Stimulated activated CD8-positive, alpha-beta memory T cell treated with anti-CD3 and anti-CD28 coated beads, Interleukin-2, amount 100 ng/mL, for 1 hour (primary cell): ENCODE data around the gene EML1.

Experiments used
- DNase-seq, 2 donors: peaks; one replicate each; pipeline ENCODE4 v3.0.0-alpha.2; 2020; ENCODE audit warnings: low read depth in 2 of 2

Gene EML1

DNA sequence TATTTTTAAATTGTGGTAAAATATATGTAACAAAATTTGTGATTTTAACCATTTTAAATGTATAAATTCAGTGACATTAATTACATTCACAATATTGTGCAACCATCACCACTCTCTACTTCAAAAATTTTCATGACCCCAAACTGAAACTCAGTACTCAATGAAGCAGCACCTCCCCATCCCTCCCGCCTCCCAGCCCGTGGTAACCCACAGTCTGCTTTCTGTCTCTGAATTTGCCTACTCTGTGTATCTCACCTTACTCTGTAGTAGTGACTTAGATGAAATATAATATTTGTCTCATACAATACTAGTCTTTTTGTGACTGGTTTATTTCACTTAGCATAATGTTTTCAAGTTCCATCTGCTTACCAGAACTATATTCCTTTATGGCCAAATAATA, 36.2 kb downstream of the EML1 start:
- DNase-seq = no peak

GRCh38 chr14:99831303-99831702, 38.1 kb downstream of the EML1 start:
- no peak for DNase-seq

- no peak for DNase-seq
Observed at GRCh38 chr14:99831903-99832685, 38.9 kb downstream of the EML1 start.

- DNase-seq = no peak
Observed at GRCh38 chr14:99837822-99838221, 44.6 kb downstream of the EML1 start.

- DNase-seq = no peak
Observed at GRCh38 chr14:99838639-99839134, 45.5 kb downstream of the EML1 start.

DNA sequence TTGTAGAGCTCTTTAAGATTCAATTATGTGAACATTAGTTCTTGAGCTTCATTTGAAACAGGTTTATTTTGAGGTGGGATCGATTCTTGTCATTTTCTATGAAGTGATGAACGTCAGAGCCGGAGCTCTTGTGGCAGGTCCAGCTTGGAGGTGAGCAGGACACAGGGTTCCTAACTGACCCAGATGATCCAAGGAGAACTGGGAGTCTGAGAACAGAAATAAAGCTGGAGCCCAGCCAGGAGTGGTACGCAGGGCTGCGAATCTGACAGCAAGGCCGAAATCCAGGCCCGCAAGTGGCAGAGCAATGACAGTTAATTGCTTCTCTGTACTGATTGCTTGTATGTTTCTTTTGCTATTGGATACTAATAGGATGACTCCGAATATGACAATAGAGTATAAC, 46.5 kb downstream of the EML1 start:
- DNase-seq = no peak

DNA sequence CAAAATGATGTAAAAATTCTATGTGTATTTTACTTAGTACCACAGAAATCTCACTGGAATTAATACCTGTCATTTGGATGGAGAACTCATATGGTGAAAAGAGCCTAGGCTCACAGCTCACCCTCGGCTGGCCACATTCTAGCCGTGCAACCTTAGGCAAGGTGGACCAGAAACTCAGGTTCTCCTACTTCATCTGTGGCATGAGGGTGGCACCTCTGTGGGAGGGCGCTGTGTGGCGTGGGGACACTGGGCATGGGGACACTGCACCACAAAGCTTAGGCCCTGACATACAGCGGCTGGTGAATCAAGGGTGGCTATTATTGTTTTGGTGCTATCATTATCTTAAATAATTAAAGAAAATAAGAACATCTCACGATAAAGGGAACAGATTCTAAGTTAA, 47.1 kb downstream of the EML1 start:
- DNase-seq = no peak

GRCh38 chr14:99840774-99841305, 47.6 kb downstream of the EML1 start:
- DNase-seq = no peak

DNA sequence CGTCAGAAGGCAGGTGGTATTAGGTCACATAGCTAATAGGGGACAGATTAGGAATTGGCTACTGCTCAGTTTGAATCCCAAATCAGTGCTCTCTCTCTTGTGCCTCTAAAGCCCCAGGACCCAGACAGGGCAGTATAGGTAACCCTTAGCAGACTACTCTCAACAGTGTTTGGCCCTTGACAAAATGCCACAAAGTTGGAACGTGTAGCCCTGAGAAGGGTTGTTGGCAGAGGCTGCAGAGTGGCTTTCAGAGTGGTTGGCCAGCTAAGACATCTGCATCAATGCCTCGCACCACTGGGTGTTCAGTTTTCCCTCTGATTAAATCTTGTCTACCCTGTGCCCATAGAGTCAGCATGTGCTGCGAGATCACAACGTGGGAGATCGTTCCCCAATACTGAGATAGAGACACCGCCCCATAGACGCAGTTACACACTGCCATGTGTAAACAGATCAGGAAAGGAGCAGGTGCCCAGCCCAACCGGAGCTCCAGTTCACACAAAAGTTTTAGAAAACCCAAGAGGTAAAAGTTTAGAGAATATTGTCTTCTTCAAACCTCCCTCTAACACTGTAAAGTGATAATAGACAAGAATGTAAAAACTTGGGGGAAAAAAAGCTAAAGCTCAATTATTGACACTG, 48.3 kb downstream of the EML1 start:
- DNase-seq = no peak

GRCh38 chr14:99842141-99842540, 48.9 kb downstream of the EML1 start:
- no peak for DNase-seq

GRCh38 chr14:99846808-99847207, 53.6 kb downstream of the EML1 start:
- DNase-seq = no peak

- DNase-seq = no peak
Observed at GRCh38 chr14:99850709-99851108, 57.5 kb downstream of the EML1 start.

GRCh38 chr14:99852578-99852977, 59.4 kb downstream of the EML1 start:
- DNase-seq = no peak

- no peak for DNase-seq
Observed at GRCh38 chr14:99853206-99853605, 60.0 kb downstream of the EML1 start.

GRCh38 chr14:99854831-99855230, 61.6 kb downstream of the EML1 start:
- no peak for DNase-seq

DNA sequence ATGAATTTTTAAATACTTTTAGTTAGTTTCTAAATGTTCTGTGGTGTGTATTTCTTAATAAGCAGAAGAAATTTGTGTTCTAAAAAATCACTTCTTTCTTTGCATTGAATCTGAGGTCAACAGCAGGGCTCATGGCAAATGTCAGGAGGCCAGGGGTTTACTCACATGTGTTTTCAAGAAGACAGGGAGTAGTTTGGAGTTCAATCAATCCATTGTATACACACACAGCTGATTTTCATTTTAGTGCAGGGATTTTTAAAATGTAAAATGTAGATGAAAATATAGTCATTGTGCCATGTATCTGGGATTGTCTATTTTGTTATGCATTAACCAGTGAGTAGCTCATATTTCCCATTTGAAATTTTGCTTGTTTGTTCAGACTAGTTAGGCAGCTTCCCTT, 62.1 kb downstream of the EML1 start:
- no peak for DNase-seq

DNA sequence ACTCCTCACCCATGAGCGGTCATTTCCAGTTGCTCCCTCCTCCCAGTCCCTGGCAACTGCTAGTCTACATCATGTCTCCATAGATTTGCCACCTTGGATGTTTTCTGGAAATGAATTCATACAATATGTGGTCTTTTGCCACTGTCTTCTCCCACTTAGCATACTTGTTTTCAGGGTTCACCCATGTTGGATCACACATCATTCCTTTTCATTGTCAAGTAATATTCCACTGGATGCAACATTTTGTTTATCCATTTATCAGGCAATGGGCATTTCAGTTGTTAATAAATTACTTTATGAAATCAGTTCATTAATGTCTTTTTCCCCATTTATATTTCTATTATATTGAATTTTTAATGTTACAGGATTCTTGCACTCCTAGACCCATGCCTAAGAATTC, 64.3 kb downstream of the EML1 start:
- DNase-seq = no peak

- DNase-seq = no peak
Observed at GRCh38 chr14:99860219-99860618, 67.0 kb downstream of the EML1 start.

DNA sequence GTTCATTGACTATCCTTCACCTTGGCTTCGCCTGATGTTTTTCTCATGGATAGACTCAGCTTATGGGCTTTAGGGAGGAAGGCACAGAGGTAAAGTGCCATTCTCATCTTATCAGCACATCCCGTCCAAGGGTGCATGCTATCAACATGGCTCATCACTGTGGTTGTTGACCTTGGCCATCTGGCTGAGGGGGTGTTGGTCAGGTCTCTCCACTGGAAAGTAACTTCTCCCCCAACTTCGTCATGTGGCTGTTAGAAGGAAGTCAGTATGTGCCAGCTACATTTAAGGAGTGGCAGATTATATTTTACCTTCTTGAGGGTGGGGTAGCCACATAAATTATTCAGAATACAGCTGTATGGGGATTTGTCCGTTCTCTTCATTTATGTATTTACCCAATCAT, 68.9 kb downstream of the EML1 start:
- no peak for DNase-seq

- DNase-seq = no peak
Observed at GRCh38 chr14:99863059-99863458, 69.8 kb downstream of the EML1 start.

DNA sequence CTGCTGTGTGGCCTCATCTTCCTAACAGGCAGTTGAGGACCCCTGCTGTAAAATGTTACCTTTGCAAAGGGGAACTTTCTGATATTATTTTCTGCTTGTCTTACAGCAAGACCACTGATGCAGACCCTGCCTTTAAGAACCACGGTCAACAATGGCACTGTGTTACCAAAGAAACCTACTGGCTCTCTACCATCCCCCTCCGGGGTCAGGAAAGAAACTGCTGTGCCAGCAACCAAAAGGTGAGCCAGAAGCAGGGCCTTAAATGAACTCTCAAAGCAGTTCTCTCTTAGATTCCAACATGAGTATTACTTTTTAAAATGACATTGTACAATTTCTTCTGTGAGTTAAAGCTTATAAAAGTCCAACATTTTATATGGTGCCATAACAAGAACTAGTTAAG, 72.2 kb downstream of the EML1 start:
- no peak for DNase-seq

DNA sequence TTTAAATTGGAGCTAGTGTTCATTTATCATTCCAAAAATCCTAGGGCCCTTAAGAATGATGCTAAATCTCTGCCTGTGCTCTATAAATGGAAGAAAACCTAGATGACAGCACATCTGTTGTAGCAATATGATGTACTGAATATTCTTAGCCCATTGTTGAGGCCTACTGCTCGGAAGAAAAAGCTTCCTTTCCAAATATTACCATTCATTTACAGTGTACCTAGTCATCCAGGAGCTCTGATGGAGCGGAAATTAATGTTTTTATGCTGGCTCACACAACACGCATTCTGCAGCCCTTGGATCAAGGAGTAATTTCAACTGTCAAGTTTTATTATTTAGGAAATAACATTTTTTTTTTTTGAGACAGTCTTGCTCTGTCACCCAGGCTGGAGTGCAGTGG, 77.4 kb downstream of the EML1 start:
- no peak for DNase-seq

DNA sequence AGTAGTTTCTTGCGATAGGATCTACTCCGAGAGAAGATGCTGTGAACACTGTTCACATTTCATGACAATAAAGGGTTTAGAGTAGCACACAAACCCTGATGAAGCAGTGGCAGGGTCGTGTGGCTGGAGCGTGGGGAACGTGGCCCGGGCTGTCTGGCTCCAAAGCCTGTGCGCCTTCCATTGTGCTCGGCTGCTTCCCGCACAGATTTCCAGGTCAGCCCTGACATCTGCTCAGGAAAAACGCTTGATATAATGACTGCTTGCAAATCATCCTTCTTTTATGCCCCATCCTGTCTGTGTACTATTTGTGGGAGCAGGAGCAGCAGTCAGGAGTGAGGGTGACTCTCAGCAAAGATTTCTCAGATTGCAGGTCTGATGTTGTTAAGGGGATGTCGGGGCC, 78.6 kb downstream of the EML1 start:
- DNase-seq = no peak
